BJ (cell line): ENCODE data around the gene MAPK1. TPM values are rescaled to one million over a fixed set of nuclear protein-coding genes. Genes with fewer than 3 reads are reported as not detected.

Experiments
- CTCF ChIA-PET: fragments of 350-600 bp; formaldehyde crosslinking; extraction: SDS; loops from one replicate; lab custom pipeline; 2021; ENCODE audit warnings: antibody characterized with exemption, inconsistent platforms; lab: Yijun Ruan, JAX
- POLR2A ChIA-PET: fragments of 300-600 bp; sonication (Branson Sonifier 250); formaldehyde crosslinking; extraction: SDS; loops from one replicate; lab custom pipeline; 2021; ENCODE audit warnings: antibody characterized with exemption; lab: Charles Lee
- DNase-seq: peaks from one replicate; pipeline ENCODE4 v3.0.0-alpha.2; 2011; ENCODE audit warnings: low read depth
- H3K27me3 ChIP-seq: 2 replicates; pipeline ENCODE4 v1.6.0; 2011; ENCODE audit warnings: low read length; ENCODE audit not compliant: control insufficient read depth, insufficient read depth
- H3K36me3 ChIP-seq: 2 replicates; pipeline ENCODE4 v1.5.1; 2011; ENCODE audit warnings: low read length; ENCODE audit not compliant: control insufficient read depth, insufficient read depth
- H3K4me3 ChIP-seq: 2 replicates; pipeline ENCODE4 v1.5.1; 2011; ENCODE audit warnings: low read depth, mild to moderate bottlenecking, control low read depth, low read length
- polyA plus RNA-seq: library from polyadenylated mRNA; depleted of rRNA; stranded (reverse); fragments of >200 nt; gene quantifications from 2 replicates; pipeline ENCODE4 v1.2.3, GENCODE V29; 2011
- TF ChIP-seq, protein P1 (sequence below): IDR thresholded peaks from 2 replicates; pipeline ENCODE4 v1.5.1; 2011; ENCODE audit warnings: low read depth, mild to moderate bottlenecking, control low read depth, inconsistent platforms, low read length, moderate library complexity; ENCODE audit not compliant: insufficient read depth

MAPK1 gene
- polyA plus RNA-seq, 1 experiment = 119 TPM

DNA sequence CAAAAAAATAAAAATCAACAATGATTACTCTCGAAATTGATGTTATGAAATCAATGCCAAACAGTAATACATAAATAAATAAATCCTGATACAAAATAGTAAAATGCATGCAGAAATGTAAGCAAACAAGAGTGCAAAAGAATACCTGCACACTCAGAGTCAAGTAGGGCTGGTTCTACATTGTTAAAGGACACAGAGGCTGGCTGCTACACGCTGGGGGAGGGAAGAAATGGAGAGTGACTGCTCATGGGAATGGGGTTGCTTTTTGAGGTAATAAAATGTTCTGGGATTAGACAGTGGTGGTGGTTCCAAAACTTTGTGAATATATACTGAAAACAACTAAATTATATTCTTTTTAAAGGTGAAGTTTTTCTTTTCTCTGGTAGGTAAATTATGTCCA lies 32.1 kb downstream of the MAPK1 start:
- POLR2A ChIA-PET = no interaction called here

DNA sequence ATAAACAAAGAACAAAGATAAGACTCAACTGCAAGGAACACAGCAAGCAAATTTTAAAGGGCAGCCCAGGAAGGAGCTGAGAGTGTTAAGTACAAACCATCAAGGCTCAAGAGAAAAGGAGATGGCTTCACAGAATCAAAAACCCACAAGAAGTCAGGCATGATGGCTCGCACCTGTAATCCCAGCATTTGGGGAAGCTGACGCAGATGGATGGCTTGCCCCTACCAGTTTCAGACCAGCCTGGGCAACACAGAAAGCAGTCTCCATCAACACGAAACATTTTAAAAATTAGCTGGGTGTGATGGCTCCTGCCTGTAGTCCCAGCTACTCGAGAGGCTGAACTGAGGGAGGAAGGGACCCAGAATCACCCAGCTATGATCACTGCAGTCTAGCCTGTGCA lies 32.6 kb downstream of the MAPK1 start:
- DNase-seq = no peak
- no peak overlapping the region for H3K4me3 ChIP-seq
- ChIA-PET POLR2A (no interaction called here), CTCF (interaction anchor here (1.2 to 1.4 kb wide), 2 partner anchors 9 to 117 kb away, joined by 3 to 5 read pairs; partner anchors contain the start of gene PPM1F)
- TF ChIP-seq, protein P1, sequence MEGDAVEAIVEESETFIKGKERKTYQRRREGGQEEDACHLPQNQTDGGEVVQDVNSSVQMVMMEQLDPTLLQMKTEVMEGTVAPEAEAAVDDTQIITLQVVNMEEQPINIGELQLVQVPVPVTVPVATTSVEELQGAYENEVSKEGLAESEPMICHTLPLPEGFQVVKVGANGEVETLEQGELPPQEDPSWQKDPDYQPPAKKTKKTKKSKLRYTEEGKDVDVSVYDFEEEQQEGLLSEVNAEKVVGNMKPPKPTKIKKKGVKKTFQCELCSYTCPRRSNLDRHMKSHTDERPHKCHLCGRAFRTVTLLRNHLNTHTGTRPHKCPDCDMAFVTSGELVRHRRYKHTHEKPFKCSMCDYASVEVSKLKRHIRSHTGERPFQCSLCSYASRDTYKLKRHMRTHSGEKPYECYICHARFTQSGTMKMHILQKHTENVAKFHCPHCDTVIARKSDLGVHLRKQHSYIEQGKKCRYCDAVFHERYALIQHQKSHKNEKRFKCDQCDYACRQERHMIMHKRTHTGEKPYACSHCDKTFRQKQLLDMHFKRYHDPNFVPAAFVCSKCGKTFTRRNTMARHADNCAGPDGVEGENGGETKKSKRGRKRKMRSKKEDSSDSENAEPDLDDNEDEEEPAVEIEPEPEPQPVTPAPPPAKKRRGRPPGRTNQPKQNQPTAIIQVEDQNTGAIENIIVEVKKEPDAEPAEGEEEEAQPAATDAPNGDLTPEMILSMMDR = no peak
- H3K36me3 ChIP-seq = no peaks in the 10 kb centered on the region
- H3K27me3 ChIP-seq = no peaks in the 10 kb centered on the region

More for the DNA sequence above, 32.1 kb downstream of the MAPK1 start:
- Histone ChIP-seq H3K36me3 (no peaks in the 10 kb centered on the region), H3K27me3 (no peaks in the 10 kb centered on the region), H3K4me3 (no peak overlapping the region)
- CTCF ChIA-PET = interaction anchor here (1.2 to 1.4 kb wide), 3 partner anchors 9 to 117 kb away, joined by 3 to 5 read pairs (median 3); partner anchors contain the start of gene PPM1F
- DNase-seq = no peak
- TF ChIP-seq, protein P1 = no peak

DNA sequence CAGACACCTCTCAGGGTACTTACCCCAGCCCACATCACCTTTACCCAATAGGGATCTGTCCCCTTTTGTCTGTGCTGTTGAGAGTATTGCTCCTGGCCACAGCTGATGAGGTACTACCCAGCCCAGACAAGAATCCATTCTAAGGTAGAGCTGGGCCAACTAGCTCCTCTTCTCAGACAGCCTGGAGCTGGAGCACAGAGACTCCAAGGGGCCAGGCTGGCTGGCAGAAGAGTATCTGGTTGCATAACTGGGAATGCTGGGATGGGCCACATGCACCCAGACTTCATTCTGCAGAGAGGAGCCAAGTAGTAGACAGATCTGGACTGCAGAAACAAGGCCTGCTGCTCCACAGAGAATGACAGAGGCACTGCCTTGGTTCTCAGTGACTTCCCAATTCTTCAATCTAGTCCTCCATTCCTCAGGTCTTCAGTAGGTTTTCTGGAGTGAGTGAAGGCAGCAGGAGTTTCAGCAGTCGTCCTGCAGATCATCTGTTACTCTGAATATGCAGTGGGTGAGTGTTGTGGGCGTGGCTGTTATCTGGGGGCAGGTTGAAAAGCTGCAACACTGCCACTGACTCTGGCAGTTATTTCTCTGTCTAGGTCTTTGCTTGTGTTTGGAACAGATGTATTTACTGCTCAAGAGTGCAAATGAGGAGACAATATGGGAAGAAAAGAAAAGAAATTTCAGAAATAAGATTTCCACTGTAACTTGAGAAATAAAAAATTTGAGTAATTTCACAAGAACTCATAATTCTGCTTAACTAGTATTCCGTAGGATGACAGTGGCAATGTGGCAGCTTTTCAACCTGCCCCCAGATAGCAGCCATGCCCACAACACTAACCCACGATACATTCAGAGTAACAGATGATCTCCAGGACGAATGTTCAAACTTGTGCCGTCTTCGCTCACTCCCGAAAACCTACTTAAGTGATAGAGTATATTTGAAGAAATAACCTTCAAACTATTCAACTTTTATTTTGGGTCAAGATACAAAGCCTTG lies 34.9 kb downstream of the MAPK1 start:
- POLR2A ChIA-PET = interaction anchor here (0.6 kb wide), 1 partner anchor 1465 kb away, joined by 3 read pairs; no protein-coding TSS in a partner anchor
- Histone ChIP-seq H3K36me3 (no peaks in the 10 kb centered on the region), H3K4me3 (no peak overlapping the region), H3K27me3 (no peaks in the 10 kb centered on the region)
- CTCF ChIA-PET = interaction anchor here (0.5 to 1.9 kb wide), 2 partner anchors 37 to 106 kb away, joined by 3 to 4 read pairs; no protein-coding TSS in a partner anchor
- TF ChIP-seq, protein P1 = no peak
- DNase-seq = no peak

GRCh38 chr22:21829523-21829922 lies 37.9 kb downstream of the MAPK1 start:
- DNase-seq = no peak
- TF ChIP-seq, protein P1 = no peak

GRCh38 chr22:21828268-21828638 lies 39.2 kb downstream of the MAPK1 start:
- ChIA-PET CTCF (no interaction called here), POLR2A (no interaction called here)
- Histone ChIP-seq H3K27me3 (no peaks in the 10 kb centered on the region), H3K4me3 (no peak overlapping the region), H3K36me3 (no peaks in the 10 kb centered on the region)
- TF ChIP-seq, protein P1 = no peak
- no peak for DNase-seq

More at GRCh38 chr22:21829523-21829922, 37.9 kb downstream of the MAPK1 start:
- H3K4me3 ChIP-seq = no peak overlapping the region
- no peaks in the 10 kb centered on the region for H3K36me3 ChIP-seq
- CTCF ChIA-PET = no interaction called here
- no peaks in the 10 kb centered on the region for H3K27me3 ChIP-seq
- POLR2A ChIA-PET = no interaction called here
